Measurements from ENCODE around the gene TEPSIN. TPM values are rescaled to one million over a fixed set of nuclear protein-coding genes. Genes with fewer than 3 reads are reported as not detected.

TEPSIN gene
- total and polyA plus RNA-seq, 2 donors (not counting 3 experiments of a cell fraction or from before 2014, with no cell fraction given), result 41.6 to 45.3 TPM

GRCh38 chr17:81248649-81249048 lies 9.8 kb upstream of the TEPSIN start:
- no peak overlapping the region for H2AFZ ChIP-seq (ENCODE audit: low read depth, low read length)

DNA sequence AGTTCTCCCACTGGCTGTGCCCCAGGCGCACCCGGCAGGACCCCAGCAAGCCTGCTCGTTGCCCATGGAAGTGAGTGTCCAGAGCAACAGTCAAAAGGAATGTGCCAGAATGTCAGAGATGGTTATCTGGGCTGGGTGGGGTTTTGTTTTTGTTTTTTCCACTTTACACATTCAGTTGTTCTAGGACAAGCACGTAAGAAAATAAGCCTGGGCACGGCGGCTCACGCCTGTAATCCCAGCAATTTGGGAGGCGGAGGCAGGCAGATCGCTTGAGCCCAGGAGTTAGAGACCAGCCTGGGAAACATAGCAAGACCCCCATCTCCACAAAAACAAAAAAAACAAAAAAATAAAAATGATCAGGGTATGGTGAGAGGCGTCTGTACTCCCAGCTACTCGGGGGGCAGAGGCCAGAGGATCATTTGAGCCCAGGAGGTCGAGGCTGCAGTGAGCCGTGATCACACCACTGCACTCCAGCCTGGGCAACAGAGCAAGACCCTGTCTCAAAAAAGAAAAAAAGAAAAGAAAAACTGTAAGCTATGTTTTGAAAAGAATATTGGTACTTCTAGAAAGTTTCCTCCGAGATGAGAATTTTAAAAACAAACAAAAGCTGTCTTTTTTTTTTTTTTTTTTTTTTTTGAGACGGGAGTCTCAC lies 8.6 kb upstream of the TEPSIN start:
- dilution Hi-C loops (cut with MboI; ENCODE audit: extremely low pct_ligation_motif_present, low sequenced_read_pairs), result no loop called here
- Histone ChIP-seq H3K4me2 (ENCODE audit: insufficient read depth, low read length) (no peak overlapping the region), H3K9ac (replicated peaks; ENCODE audit: extremely low read depth, insufficient read depth, low read length) (no peak overlapping the region), H3K4me3 (replicated peaks in 1 of 3; ENCODE audit: insufficient read depth in 1 of 3, low read depth in 1 of 3, low read length in 3 of 3) (no peak overlapping the region), H3K9me3 (replicated peaks; ENCODE audit: control insufficient read depth, insufficient read depth, low read length) (no peaks in the 10 kb centered on the region), H3K27ac (ENCODE audit: insufficient read depth, low read depth, low read length) (no peak overlapping the region), H3K79me2 (ENCODE audit: control insufficient read depth, insufficient read depth, low read length) (no peaks in the 10 kb centered on the region), H3K9me1 (replicated peaks; ENCODE audit: control insufficient read depth, extremely low read depth, insufficient read depth, low read length) (no peaks in the 10 kb centered on the region), H2AFZ (ENCODE audit: low read depth, low read length) (no peak overlapping the region), H4K20me1 (replicated peaks; ENCODE audit: control insufficient read depth, extremely low read depth, insufficient read depth, low read length) (no peaks in the 10 kb centered on the region), H3K4me1 (ENCODE audit: control insufficient read depth, extremely low read depth, insufficient read depth, low read length) (no peaks in the 10 kb centered on the region), H3K27me3 (ENCODE audit: control insufficient read depth in 2 of 2, insufficient read depth in 2 of 2, low read length in 2 of 2) (no peaks in the 10 kb centered on the region), H3K36me3 (ENCODE audit: control insufficient read depth in 2 of 2, extremely low read depth in 1 of 2, insufficient read depth in 2 of 2, low read length in 2 of 2) (peaks cover 0 to 9% of the 10 kb centered on the region in 2 experiments)
- intact Hi-C loops (cut with micrococcal nuclease), result no loop called here
- ChIA-PET CTCF (no interaction called here), POLR2A (no interaction called here)
- DNase-seq (ENCODE audit: low read depth, low spot score), result no peak
- BruUV-seq (replicated peaks), result no TSS peak
- no peak for FAIRE-seq
- TF ChIP-seq MYC (IDR thresholded peaks at IDR 0.05; ENCODE audit: low read depth, low read length) (no peak), EZH2 (IDR thresholded peaks at IDR 0.05; ENCODE audit: borderline replicate concordance, low read depth, low read length, severe bottlenecking) (no peak), GATA2 (IDR thresholded peaks at IDR 0.05; ENCODE audit: insufficient read depth, insufficient read length, low read depth, low read length) (no peak), FOS (IDR thresholded peaks at IDR 0.05; ENCODE audit: borderline replicate concordance, insufficient read depth, low read length) (no peak), MAX (IDR thresholded peaks at IDR 0.05; ENCODE audit: insufficient read depth, insufficient read length) (no peak), JUN (IDR thresholded peaks at IDR 0.05; ENCODE audit: borderline replicate concordance, insufficient read depth, insufficient read length, low read depth) (no peak), POLR2AphosphoS5 (IDR thresholded peaks at IDR 0.05; ENCODE audit: insufficient read depth, low read depth, low read length) (no peak), POLR2A (IDR thresholded peaks at IDR 0.05; ENCODE audit: low read depth, low read length) (no peak)
- TF ChIP-seq, protein P1, sequence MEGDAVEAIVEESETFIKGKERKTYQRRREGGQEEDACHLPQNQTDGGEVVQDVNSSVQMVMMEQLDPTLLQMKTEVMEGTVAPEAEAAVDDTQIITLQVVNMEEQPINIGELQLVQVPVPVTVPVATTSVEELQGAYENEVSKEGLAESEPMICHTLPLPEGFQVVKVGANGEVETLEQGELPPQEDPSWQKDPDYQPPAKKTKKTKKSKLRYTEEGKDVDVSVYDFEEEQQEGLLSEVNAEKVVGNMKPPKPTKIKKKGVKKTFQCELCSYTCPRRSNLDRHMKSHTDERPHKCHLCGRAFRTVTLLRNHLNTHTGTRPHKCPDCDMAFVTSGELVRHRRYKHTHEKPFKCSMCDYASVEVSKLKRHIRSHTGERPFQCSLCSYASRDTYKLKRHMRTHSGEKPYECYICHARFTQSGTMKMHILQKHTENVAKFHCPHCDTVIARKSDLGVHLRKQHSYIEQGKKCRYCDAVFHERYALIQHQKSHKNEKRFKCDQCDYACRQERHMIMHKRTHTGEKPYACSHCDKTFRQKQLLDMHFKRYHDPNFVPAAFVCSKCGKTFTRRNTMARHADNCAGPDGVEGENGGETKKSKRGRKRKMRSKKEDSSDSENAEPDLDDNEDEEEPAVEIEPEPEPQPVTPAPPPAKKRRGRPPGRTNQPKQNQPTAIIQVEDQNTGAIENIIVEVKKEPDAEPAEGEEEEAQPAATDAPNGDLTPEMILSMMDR (IDR thresholded peaks at IDR 0.05; ENCODE audit: extremely low read depth in 1 of 2, insufficient read depth in 1 of 2, low read depth in 1 of 2, low read length in 2 of 2), result no peak

More at GRCh38 chr17:81248649-81249048, 9.8 kb upstream of the TEPSIN start:
- no TSS peak for BruUV-seq (replicated peaks)
- Histone ChIP-seq H3K9me3 (replicated peaks; ENCODE audit: control insufficient read depth, insufficient read depth, low read length) (no peaks in the 10 kb centered on the region), H3K27ac (ENCODE audit: insufficient read depth, low read depth, low read length) (no peak overlapping the region), H3K36me3 (ENCODE audit: control insufficient read depth in 2 of 2, extremely low read depth in 1 of 2, insufficient read depth in 2 of 2, low read length in 2 of 2) (peaks cover 0 to 11% of the 10 kb centered on the region in 2 experiments), H3K79me2 (ENCODE audit: control insufficient read depth, insufficient read depth, low read length) (no peaks in the 10 kb centered on the region), H3K27me3 (ENCODE audit: control insufficient read depth in 2 of 2, insufficient read depth in 2 of 2, low read length in 2 of 2) (no peaks in the 10 kb centered on the region), H3K9me1 (replicated peaks; ENCODE audit: control insufficient read depth, extremely low read depth, insufficient read depth, low read length) (no peaks in the 10 kb centered on the region), H3K4me3 (replicated peaks in 1 of 3; ENCODE audit: insufficient read depth in 1 of 3, low read depth in 1 of 3, low read length in 3 of 3) (no peak overlapping the region), H3K4me2 (ENCODE audit: insufficient read depth, low read length) (no peak overlapping the region), H4K20me1 (replicated peaks; ENCODE audit: control insufficient read depth, extremely low read depth, insufficient read depth, low read length) (no peaks in the 10 kb centered on the region), H3K9ac (replicated peaks; ENCODE audit: extremely low read depth, insufficient read depth, low read length) (no peak overlapping the region), H3K4me1 (ENCODE audit: control insufficient read depth, extremely low read depth, insufficient read depth, low read length) (no peaks in the 10 kb centered on the region)
- FAIRE-seq (no peak), DNase-seq (ENCODE audit: low read depth, low spot score) (no peak)
- ChIA-PET CTCF (no interaction called here), POLR2A (no interaction called here)
- TF ChIP-seq, protein P1 (IDR thresholded peaks at IDR 0.05; ENCODE audit: extremely low read depth in 1 of 2, insufficient read depth in 1 of 2, low read depth in 1 of 2, low read length in 2 of 2), result no peak
- dilution Hi-C loops (cut with MboI; ENCODE audit: extremely low pct_ligation_motif_present, low sequenced_read_pairs) (no loop called here), intact Hi-C loops (cut with micrococcal nuclease) (no loop called here)

All from endothelial cell of umbilical vein (primary cell).